ENCODE measurements around the gene RIMS4.

Gene RIMS4

GRCh38 chr20:44772636-44773035 is 37.7 kb downstream of the RIMS4 start:
- H3K27me3 ChIP-seq (ENCODE audit: control insufficient read depth, low read length): no peaks in the 10 kb centered on the region
- peaks cover 3% of the 10 kb centered on the region; the same call in 1 of the 2 replicates for H3F3A ChIP-seq (ENCODE audit: control insufficient read depth, insufficient read depth)
- no peaks in the 10 kb centered on the region for H3K79me2 ChIP-seq (ENCODE audit: control insufficient read depth, low read length)
- H3K4me3 ChIP-seq (ENCODE audit: low read length): no peak overlapping the region
- H4K20me1 ChIP-seq (ENCODE audit: control insufficient read depth, insufficient read depth, low read depth, low read length): no peaks in the 10 kb centered on the region
- H3K4me1 ChIP-seq (ENCODE audit: control insufficient read depth, low read length): peaks cover 22% of the 10 kb centered on the region
- TF ChIP-seq, protein P1, sequence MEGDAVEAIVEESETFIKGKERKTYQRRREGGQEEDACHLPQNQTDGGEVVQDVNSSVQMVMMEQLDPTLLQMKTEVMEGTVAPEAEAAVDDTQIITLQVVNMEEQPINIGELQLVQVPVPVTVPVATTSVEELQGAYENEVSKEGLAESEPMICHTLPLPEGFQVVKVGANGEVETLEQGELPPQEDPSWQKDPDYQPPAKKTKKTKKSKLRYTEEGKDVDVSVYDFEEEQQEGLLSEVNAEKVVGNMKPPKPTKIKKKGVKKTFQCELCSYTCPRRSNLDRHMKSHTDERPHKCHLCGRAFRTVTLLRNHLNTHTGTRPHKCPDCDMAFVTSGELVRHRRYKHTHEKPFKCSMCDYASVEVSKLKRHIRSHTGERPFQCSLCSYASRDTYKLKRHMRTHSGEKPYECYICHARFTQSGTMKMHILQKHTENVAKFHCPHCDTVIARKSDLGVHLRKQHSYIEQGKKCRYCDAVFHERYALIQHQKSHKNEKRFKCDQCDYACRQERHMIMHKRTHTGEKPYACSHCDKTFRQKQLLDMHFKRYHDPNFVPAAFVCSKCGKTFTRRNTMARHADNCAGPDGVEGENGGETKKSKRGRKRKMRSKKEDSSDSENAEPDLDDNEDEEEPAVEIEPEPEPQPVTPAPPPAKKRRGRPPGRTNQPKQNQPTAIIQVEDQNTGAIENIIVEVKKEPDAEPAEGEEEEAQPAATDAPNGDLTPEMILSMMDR (IDR thresholded peaks at IDR 0.05; ENCODE audit: low read depth, low read length, poor library complexity, severe bottlenecking): no peak
- no peak for TF ChIP-seq EZH2phosphoT487 (IDR thresholded peaks at IDR 0.05; ENCODE audit: borderline replicate concordance, low read length)
- no peak overlapping the region for H3K27ac ChIP-seq (ENCODE audit: low read depth, low read length)
- H3K9me2 ChIP-seq (replicated peaks; ENCODE audit: control insufficient read depth, low read length): no peaks in the 10 kb centered on the region
- H3K4me2 ChIP-seq (ENCODE audit: low read length): no peak overlapping the region
- H3K36me3 ChIP-seq (ENCODE audit: control insufficient read depth, low read length): no peaks in the 10 kb centered on the region
- no peaks in the 10 kb centered on the region for H3K9me3 ChIP-seq (ENCODE audit: control insufficient read depth, insufficient read depth, low read length)

DNA sequence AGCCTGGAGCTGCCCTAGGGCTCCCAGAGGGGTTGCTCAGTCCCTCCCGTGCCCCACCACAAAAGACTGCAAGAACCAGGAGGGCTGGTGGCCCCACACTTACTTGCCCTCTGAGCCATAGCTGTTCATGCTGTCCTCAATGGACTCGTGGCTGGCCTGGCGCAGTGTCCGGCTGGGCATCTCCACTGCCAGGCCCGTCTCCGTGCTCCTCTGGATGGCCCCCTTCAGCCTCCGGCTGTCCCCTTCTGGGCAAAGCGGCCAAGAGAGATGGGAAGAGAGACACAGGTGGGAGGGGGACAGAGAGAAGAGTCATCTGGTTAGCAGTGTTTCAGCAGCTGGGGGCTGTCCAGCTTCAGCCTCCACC is 39.2 kb downstream of the RIMS4 start:
- H3K36me3 ChIP-seq (ENCODE audit: control insufficient read depth, low read length): no peaks in the 10 kb centered on the region
- H3K4me2 ChIP-seq (ENCODE audit: low read length): no peak overlapping the region
- no peaks in the 10 kb centered on the region for H3K79me2 ChIP-seq (ENCODE audit: control insufficient read depth, low read length)
- H3K27ac ChIP-seq (ENCODE audit: low read depth, low read length): no peak overlapping the region
- peaks cover 3% of the 10 kb centered on the region; the same call in 1 of the 2 replicates for H3F3A ChIP-seq (ENCODE audit: control insufficient read depth, insufficient read depth)
- H3K27me3 ChIP-seq (ENCODE audit: control insufficient read depth, low read length): no peaks in the 10 kb centered on the region
- no peak for TF ChIP-seq EZH2phosphoT487 (IDR thresholded peaks at IDR 0.05; ENCODE audit: borderline replicate concordance, low read length)
- TF ChIP-seq, protein P1 (IDR thresholded peaks at IDR 0.05; ENCODE audit: low read depth, low read length, poor library complexity, severe bottlenecking): no peak
- no peaks in the 10 kb centered on the region for H3K9me2 ChIP-seq (replicated peaks; ENCODE audit: control insufficient read depth, low read length)
- H3K4me1 ChIP-seq (ENCODE audit: control insufficient read depth, low read length): peaks cover 22% of the 10 kb centered on the region
- no peaks in the 10 kb centered on the region for H4K20me1 ChIP-seq (ENCODE audit: control insufficient read depth, insufficient read depth, low read depth, low read length)
- H3K4me3 ChIP-seq (ENCODE audit: low read length): no peak overlapping the region
- H3K9me3 ChIP-seq (ENCODE audit: control insufficient read depth, insufficient read depth, low read length): no peaks in the 10 kb centered on the region

DNA sequence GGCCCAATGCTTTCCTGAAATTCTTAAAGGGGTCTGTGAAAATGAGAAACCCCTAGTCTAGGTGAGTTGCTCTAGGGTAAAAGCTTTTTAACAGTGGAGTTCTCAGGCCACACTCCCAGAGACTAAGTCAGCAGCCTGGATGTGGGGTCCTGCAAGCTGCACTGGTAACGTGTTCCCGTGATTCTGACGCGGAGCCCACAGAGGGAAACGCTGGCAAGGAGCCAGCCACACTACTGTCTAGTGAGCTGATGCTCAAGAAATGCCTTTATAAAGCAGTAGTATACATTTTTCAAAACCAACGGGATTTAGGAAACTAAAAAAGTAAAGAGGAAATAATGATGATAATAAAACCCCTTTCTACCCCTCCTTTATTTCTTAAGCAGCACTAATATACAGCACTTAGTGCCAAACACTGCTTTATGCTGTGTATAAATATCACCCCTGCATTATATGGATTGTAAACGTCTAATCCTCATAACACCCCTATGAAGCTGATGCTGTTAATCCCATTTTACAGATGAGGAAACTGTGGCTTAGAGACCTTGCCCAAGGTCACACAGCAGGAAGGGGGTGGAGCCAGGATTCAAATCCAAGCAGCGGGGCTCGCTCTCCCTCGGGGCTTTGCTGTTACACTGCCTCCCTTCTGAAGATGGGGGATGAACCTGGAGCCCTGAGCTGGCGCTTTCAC is 39.7 kb downstream of the RIMS4 start:
- Histone ChIP-seq H3K9me3 (ENCODE audit: control insufficient read depth, insufficient read depth, low read length) (no peaks in the 10 kb centered on the region), H3K4me1 (ENCODE audit: control insufficient read depth, low read length) (peaks cover 22% of the 10 kb centered on the region), H4K20me1 (ENCODE audit: control insufficient read depth, insufficient read depth, low read depth, low read length) (no peaks in the 10 kb centered on the region), H3K4me2 (ENCODE audit: low read length) (no peak overlapping the region), H3K27me3 (ENCODE audit: control insufficient read depth, low read length) (no peaks in the 10 kb centered on the region; the same call in 1 of the 2 replicates), H3K36me3 (ENCODE audit: control insufficient read depth, low read length) (no peaks in the 10 kb centered on the region), H3F3A (ENCODE audit: control insufficient read depth, insufficient read depth) (peaks cover 3% of the 10 kb centered on the region; the same call in 1 of the 2 replicates), H3K27ac (ENCODE audit: low read depth, low read length) (no peak overlapping the region), H3K9me2 (replicated peaks; ENCODE audit: control insufficient read depth, low read length) (no peaks in the 10 kb centered on the region), H3K79me2 (ENCODE audit: control insufficient read depth, low read length) (no peaks in the 10 kb centered on the region), H3K4me3 (ENCODE audit: low read length) (no peak overlapping the region)
- no peak for TF ChIP-seq EZH2phosphoT487 (IDR thresholded peaks at IDR 0.05; ENCODE audit: borderline replicate concordance, low read length)
- TF ChIP-seq, protein P1 (IDR thresholded peaks at IDR 0.05; ENCODE audit: low read depth, low read length, poor library complexity, severe bottlenecking): no peak

Data from DOHH2 (cell line).